Measurements from ENCODE around the gene C2orf72. TPM values are rescaled to one million over a fixed set of nuclear protein-coding genes. Genes with fewer than 3 reads are reported as not detected.
A peak's percentile ranks its signal among the peaks of the same experiment; 100 is the strongest.

C2orf72 gene
- total and polyA plus RNA-seq, 2 of the 13 experiments (the other 11 are each of a cell fraction or from before 2014, with no cell fraction given): 147 to 203 TPM

- TF ChIP-seq KIAA2018 (CRISPR knock-in tag; IDR thresholded peaks at IDR 0.05; ENCODE audit: borderline replicate concordance): no peak
- no peak for TF ChIP-seq ZNF468 (CRISPR knock-in tag; IDR thresholded peaks at IDR 0.05)
- no peak for TF ChIP-seq KDM1A (CRISPR knock-in tag; IDR thresholded peaks at IDR 0.05)
- no peak for TF ChIP-seq JDP2 (CRISPR knock-in tag; IDR thresholded peaks at IDR 0.05; ENCODE audit: borderline replicate concordance)
- TF ChIP-seq GABPA (IDR thresholded peaks at IDR 0.05; ENCODE audit: low read depth, low read length): no peak
- TF ChIP-seq GABPA (CRISPR knock-in tag; IDR thresholded peaks at IDR 0.05; ENCODE audit: low read depth): 0 out of 2 replicates have a peak, but pooled peaks have one; percentile 20
- TF ChIP-seq POLR2A (IDR thresholded peaks at IDR 0.05; ENCODE audit: insufficient read depth in 1 of 2, low read depth in 2 of 2, low read length in 2 of 2): peak in 1 of 2 experiments; percentile 55; a peak in 2 of 4 replicates
- no peak; the same call in 1 of the 2 replicates for TF ChIP-seq GABPB1 (CRISPR knock-in tag; IDR thresholded peaks at IDR 0.05)
- TF ChIP-seq ZUFSP (CRISPR knock-in tag; IDR thresholded peaks at IDR 0.05; ENCODE audit: borderline replicate concordance): no peak
- no peak for TF ChIP-seq KLF9 (CRISPR knock-in tag; IDR thresholded peaks at IDR 0.05; ENCODE audit: low read depth)
- TF ChIP-seq ZNF569 (CRISPR knock-in tag; IDR thresholded peaks at IDR 0.05; ENCODE audit: borderline replicate concordance): no peak
- TF ChIP-seq EZH2 (conservative IDR thresholded peaks at IDR 0.05; ENCODE audit: low read depth, low read length): no peak
- TF ChIP-seq ZNF616 (CRISPR knock-in tag; IDR thresholded peaks at IDR 0.05; ENCODE audit: low read depth): no peak; the same call in 1 of the 2 replicates
- TF ChIP-seq ZMYM3 (CRISPR knock-in tag; IDR thresholded peaks at IDR 0.05): peak; percentile 96
- no peak; a peak in 1 of 4 replicates for TF ChIP-seq NR2F1 (CRISPR knock-in tag; IDR thresholded peaks at IDR 0.05)
- TF ChIP-seq ZNF160 (CRISPR knock-in tag; IDR thresholded peaks at IDR 0.05): no peak
- TF ChIP-seq NR2F6 (IDR thresholded peaks at IDR 0.05): peak; percentile 61
- peak; percentile 70 for TF ChIP-seq NR2F6 (CRISPR knock-in tag; IDR thresholded peaks at IDR 0.05)
- peak; percentile 53; the same call in 1 of the 2 replicates for TF ChIP-seq NCOR1 (IDR thresholded peaks at IDR 0.05; ENCODE audit: borderline replicate concordance, low read length)
- no peak for TF ChIP-seq ZNF510 (CRISPR knock-in tag; IDR thresholded peaks at IDR 0.05; ENCODE audit: low read depth)
- TF ChIP-seq ZBTB20 (CRISPR knock-in tag; IDR thresholded peaks at IDR 0.05; ENCODE audit: borderline replicate concordance, low read depth): no peak
- peak; percentile 86 for TF ChIP-seq ZNF460 (CRISPR knock-in tag; IDR thresholded peaks at IDR 0.05; ENCODE audit: borderline replicate concordance)
- no peak for TF ChIP-seq U2AF1 (optimal IDR thresholded peaks at IDR 0.05; ENCODE audit: low read depth, low read length)
Observed at GRCh38 chr2:231039821-231040364, 2.6 kb downstream of the C2orf72 start (continued).

Measured in HepG2 (cell line).